ENCODE data around the gene SIGLEC11. TPM values are rescaled to one million over a fixed set of nuclear protein-coding genes. Genes with fewer than 3 reads are reported as not detected.
"Not testable (repeated sequence)": the region's sequence is repeated elsewhere in the genome, so short reads cannot be mapped to it uniquely, and the experiment has no call there.

Gene SIGLEC11
- total RNA-seq, 1 experiment from 2014 or later = not detected

GRCh38 chr19:49926515-49926914 is 34.5 kb downstream of the SIGLEC11 start:
- no peak for DNase-seq (ENCODE audit: low spot score)

GRCh38 chr19:49925486-49925885 is 35.5 kb downstream of the SIGLEC11 start:
- no peak for DNase-seq (ENCODE audit: low spot score)

- DNase-seq (ENCODE audit: low spot score) = not testable (repeated sequence)
These were observed 36.1 kb downstream of the SIGLEC11 start for GRCh38 chr19:49924881-49925210.

GRCh38 chr19:49924004-49924880 is 36.7 kb downstream of the SIGLEC11 start:
- DNase-seq (ENCODE audit: low spot score) = no peak

GRCh38 chr19:49923055-49924003 is 37.6 kb downstream of the SIGLEC11 start:
- DNase-seq (ENCODE audit: low spot score) = no peak

GRCh38 chr19:49921871-49922795 is 38.8 kb downstream of the SIGLEC11 start:
- DNase-seq (ENCODE audit: low spot score) = no peak

GRCh38 chr19:49920624-49921363 is 40.2 kb downstream of the SIGLEC11 start:
- DNase-seq (ENCODE audit: low spot score) = no peak

GRCh38 chr19:49918089-49918488 is 42.9 kb downstream of the SIGLEC11 start:
- DNase-seq (ENCODE audit: low spot score) = no peak

- no peak for DNase-seq (ENCODE audit: low spot score)
These were observed 43.9 kb downstream of the SIGLEC11 start for GRCh38 chr19:49916839-49917733.

GRCh38 chr19:49915271-49915670 is 45.7 kb downstream of the SIGLEC11 start:
- DNase-seq (ENCODE audit: low spot score) = no peak

- DNase-seq (ENCODE audit: low spot score) = no peak
These were observed 47.3 kb downstream of the SIGLEC11 start for GRCh38 chr19:49913720-49914119.

- no peak for DNase-seq (ENCODE audit: low spot score)
These were observed 47.8 kb downstream of the SIGLEC11 start for GRCh38 chr19:49912965-49913685.

- no peak for DNase-seq (ENCODE audit: low spot score)
These were observed 49.4 kb downstream of the SIGLEC11 start for GRCh38 chr19:49911381-49912145.

GRCh38 chr19:49910179-49910578 is 50.8 kb downstream of the SIGLEC11 start:
- no peak for DNase-seq (ENCODE audit: low spot score)

- DNase-seq (ENCODE audit: low spot score) = no peak
These were observed 52.2 kb downstream of the SIGLEC11 start for GRCh38 chr19:49908480-49909420.

- DNase-seq (ENCODE audit: low spot score) = no peak
These were observed 53.1 kb downstream of the SIGLEC11 start for GRCh38 chr19:49907745-49908446.

Measured in H4 (cell line).